ENCODE measurements around the gene AP1M2. TPM values are rescaled to one million over a fixed set of nuclear protein-coding genes. Genes with fewer than 3 reads are reported as not detected.
A peak's percentile ranks its signal among the peaks of the same experiment; 100 is the strongest.

The AP1M2 gene
- total RNA-seq, 1 donor from 2014 or later: 3.6 TPM

GRCh38 chr19:10544753-10545251, 42.3 kb downstream of the AP1M2 start:
- Histone ChIP-seq H3K36me3 (no peaks in the 10 kb centered on the region), H3K27me3 (no peaks in the 10 kb centered on the region), H3K27ac (no peak overlapping the region), H3K79me2 (ENCODE audit: low read depth) (peaks cover 19% of the 10 kb centered on the region), H3K4me2 (peak overlapping the region; percentile 86), H2AFZ (replicated peaks) (no peak overlapping the region), H3K4me1 (no peaks in the 10 kb centered on the region), H3K9ac (no peak overlapping the region), H3F3A (ENCODE audit: low read depth) (peaks cover 9% of the 10 kb centered on the region), H4K20me1 (ENCODE audit: low read depth) (peaks cover 8% of the 10 kb centered on the region), H3K9me3 (ENCODE audit: low read depth) (no peaks in the 10 kb centered on the region), H3K4me3 (peak overlapping the region; percentile 93)
- H3K27me3 Mint-ChIP-seq (ENCODE audit: insufficient read depth, low read depth): peaks cover 8% of the 10 kb centered on the region
- peak overlapping the region; percentile 95 for H3K4me3 Mint-ChIP-seq
- H3K9me3 Mint-ChIP-seq: no peaks in the 10 kb centered on the region
- no peaks in the 10 kb centered on the region for H3K36me3 Mint-ChIP-seq
- H3K27ac Mint-ChIP-seq: peak overlapping the region; percentile 78
- DNase-seq (ENCODE audit: low spot score): peak; percentile 33
- no peak for TF ChIP-seq EZH2phosphoT487 (IDR thresholded peaks at IDR 0.05)
- no peak for TF ChIP-seq CTCF (IDR thresholded peaks at IDR 0.05)
- TF ChIP-seq EZH2 (IDR thresholded peaks at IDR 0.05): no peak
- H3K4me1 Mint-ChIP-seq: peaks cover 10% of the 10 kb centered on the region

- no peaks in the 10 kb centered on the region for H3K27me3 ChIP-seq
- peak overlapping the region; percentile 93 for H2AFZ ChIP-seq (replicated peaks)
- H3K79me2 ChIP-seq (ENCODE audit: low read depth): peaks cover 19% of the 10 kb centered on the region
- Mint-ChIP-seq H3K27ac (peak overlapping the region; percentile 95), H3K27me3 (ENCODE audit: insufficient read depth, low read depth) (peaks cover 8% of the 10 kb centered on the region), H3K4me1 (peaks cover 10% of the 10 kb centered on the region), H3K36me3 (no peaks in the 10 kb centered on the region), H3K4me3 (peak overlapping the region; percentile 95), H3K9me3 (no peaks in the 10 kb centered on the region)
- no peaks in the 10 kb centered on the region for H3K36me3 ChIP-seq
- H4K20me1 ChIP-seq (ENCODE audit: low read depth): peaks cover 8% of the 10 kb centered on the region
- peak overlapping the region; percentile 92 for H3K9ac ChIP-seq
- H3K4me2 ChIP-seq: peak overlapping the region; percentile 86
- peak; percentile 35 for DNase-seq (ENCODE audit: low spot score)
- no peaks in the 10 kb centered on the region for H3K4me1 ChIP-seq
- TF ChIP-seq EZH2phosphoT487 (IDR thresholded peaks at IDR 0.05) (no peak), CTCF (IDR thresholded peaks at IDR 0.05) (no peak), EZH2 (IDR thresholded peaks at IDR 0.05) (no peak)
- no peaks in the 10 kb centered on the region for H3K9me3 ChIP-seq (ENCODE audit: low read depth)
- H3F3A ChIP-seq (ENCODE audit: low read depth): peaks cover 9% of the 10 kb centered on the region
- peak overlapping the region; percentile 93 for H3K4me3 ChIP-seq
- no peak overlapping the region for H3K27ac ChIP-seq
Measured at GRCh38 chr19:10544242-10544752, 42.8 kb downstream of the AP1M2 start.

- peak within 1 kb of the TSS; percentile 95 for H3K27ac Mint-ChIP-seq
- H2AFZ ChIP-seq (replicated peaks): peak within 1 kb of the TSS; percentile 93
- H3K36me3 Mint-ChIP-seq: no peaks in the 10 kb centered on the region
- H3K27me3 Mint-ChIP-seq (ENCODE audit: insufficient read depth, low read depth): peaks cover 5% of the 10 kb centered on the region
- no peaks in the 10 kb centered on the region for H3K4me1 ChIP-seq
- no peaks in the 10 kb centered on the region for H3K27me3 ChIP-seq
- H3K4me1 Mint-ChIP-seq: peaks cover 10% of the 10 kb centered on the region
- peaks cover 8% of the 10 kb centered on the region for H4K20me1 ChIP-seq (ENCODE audit: low read depth)
- H3K4me3 Mint-ChIP-seq: peak within 1 kb of the TSS; percentile 95
- H3K4me2 ChIP-seq: peak within 1 kb of the TSS; percentile 86
- H3K36me3 ChIP-seq: no peaks in the 10 kb centered on the region
- TF ChIP-seq EZH2 (IDR thresholded peaks at IDR 0.05) (no peak), EZH2phosphoT487 (IDR thresholded peaks at IDR 0.05) (no peak), CTCF (IDR thresholded peaks at IDR 0.05) (no peak)
- no peak within 1 kb of the TSS for H3K27ac ChIP-seq
- no peaks in the 10 kb centered on the region for H3K9me3 ChIP-seq (ENCODE audit: low read depth)
- H3K9ac ChIP-seq: peak within 1 kb of the TSS; percentile 92
- peaks cover 19% of the 10 kb centered on the region for H3K79me2 ChIP-seq (ENCODE audit: low read depth)
- peaks cover 9% of the 10 kb centered on the region for H3F3A ChIP-seq (ENCODE audit: low read depth)
- H3K9me3 Mint-ChIP-seq: no peaks in the 10 kb centered on the region
- H3K4me3 ChIP-seq: peak within 1 kb of the TSS; percentile 93
- peak; percentile 93 for DNase-seq (ENCODE audit: low spot score)
Measured at GRCh38 chr19:10543420-10544241, 43.5 kb downstream of the AP1M2 start, which contains the start of gene ATG4D. ATG4D (plus strand) TSS chr19:10543904; CDS start chr19:10544091, 187 bp downstream.
